NCI-H1930 (cell line): ENCODE measurements around the gene POU5F1.

Experiments
- DNase-seq, 2 experiments: peaks; one replicate each; lab custom pipeline; 2025; lab: John Stamatoyannopoulos, UW

Gene POU5F1

DNA sequence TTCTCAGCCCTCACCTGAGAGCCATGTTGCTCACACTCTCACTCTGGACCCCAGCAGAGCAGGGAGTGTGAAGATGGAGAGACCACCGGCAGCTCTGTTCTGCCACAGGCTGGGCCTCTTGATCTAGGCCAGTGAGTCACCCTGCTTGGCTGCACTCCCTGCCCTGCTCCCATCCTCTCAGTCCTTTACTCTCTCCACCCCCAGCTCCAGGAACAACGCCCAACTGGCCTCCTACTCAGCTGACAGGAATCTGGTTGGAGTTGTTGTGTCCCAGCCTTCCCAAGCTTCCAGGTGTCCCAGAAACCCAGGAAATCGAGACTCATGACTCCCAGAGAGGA lies 56.0 kb downstream of the POU5F1 start, which contains the start of gene PSORS1C1:
TSS of gene PSORS1C1 (plus strand) at position 260 of the 338 bp plus-strand sequence. CDS start 14,833 bp downstream, outside the sequence.
- DNase-seq, result no peak
